GM03348 (cell line): ENCODE results near the gene MMP19.
A peak's percentile ranks its signal among the peaks of the same experiment; 100 is the strongest.
"Not testable (repeated sequence)": the region's sequence is repeated elsewhere in the genome, so short reads cannot be mapped to it uniquely, and the experiment has no call there.

ENCODE experiments used
- DNase-seq: peaks from one replicate; pipeline ENCODE4 v3.0.0; 2012; ENCODE audit warnings: low spot score

Gene MMP19

GRCh38 chr12:55842681-55843429 is at the start of gene MMP19:
Gene MMP19, minus strand, starts transcription at chr12:55842936. Its CDS starts 106 bp downstream, at chr12:55842830.
- peak; percentile 78 for DNase-seq

- DNase-seq, result no peak
These were observed 48.6 kb upstream of the MMP19 start for GRCh38 chr12:55891310-55891709.

GRCh38 chr12:55885113-55885512 is 42.4 kb upstream of the MMP19 start:
- DNase-seq, result no peak

- DNase-seq, result no peak
These were observed 35.1 kb upstream of the MMP19 start for GRCh38 chr12:55877824-55878223.

- peak; percentile 24 for DNase-seq
These were observed 33.1 kb upstream of the MMP19 start for GRCh38 chr12:55875704-55876467.

- DNase-seq, result peak; percentile 13
These were observed 31.7 kb upstream of the MMP19 start for GRCh38 chr12:55874443-55874842.

- DNase-seq, result not testable (repeated sequence)
These were observed 23.8 kb upstream of the MMP19 start for GRCh38 chr12:55866454-55867004.

GRCh38 chr12:55865327-55865726 is 22.6 kb upstream of the MMP19 start:
- no peak for DNase-seq

- DNase-seq, result not testable (repeated sequence)
These were observed 20.2 kb upstream of the MMP19 start for GRCh38 chr12:55862931-55863330.

- no peak for DNase-seq
These were observed 19.6 kb upstream of the MMP19 start for GRCh38 chr12:55862286-55862685.

GRCh38 chr12:55861871-55862270 is 19.1 kb upstream of the MMP19 start:
- DNase-seq, result no peak

- DNase-seq, result no peak
These were observed 18.7 kb upstream of the MMP19 start for GRCh38 chr12:55861396-55861795.

GRCh38 chr12:55852740-55853139 is 10.0 kb upstream of the MMP19 start:
- no peak for DNase-seq

GRCh38 chr12:55850893-55851292 is 8.2 kb upstream of the MMP19 start:
- no peak for DNase-seq

- DNase-seq, result no peak
These were observed 7.7 kb upstream of the MMP19 start for GRCh38 chr12:55850401-55850800.

- DNase-seq, result no peak
These were observed 7.0 kb upstream of the MMP19 start for GRCh38 chr12:55849616-55850343.

GRCh38 chr12:55847603-55848291 is 5.0 kb upstream of the MMP19 start:
- DNase-seq, result peak; percentile 94

GRCh38 chr12:55847033-55847432 is 4.3 kb upstream of the MMP19 start:
- peak; percentile 60 for DNase-seq

GRCh38 chr12:55845785-55846496 is 3.2 kb upstream of the MMP19 start:
- DNase-seq, result peak; percentile 43

GRCh38 chr12:55845361-55845760 is 2.6 kb upstream of the MMP19 start:
- DNase-seq, result no peak

GRCh38 chr12:55844961-55845360 is 2.2 kb upstream of the MMP19 start:
- DNase-seq, result no peak
